HL-60 (cell line): Measurements from ENCODE around the gene CPT1C.

Source experiments
- DNase-seq, 2 experiments: peaks; one replicate each; pipeline ENCODE4 v3.0.0-alpha.2; 2010 to 2020; ENCODE audit warnings: low read depth in 1 of 2, low spot score in 1 of 2
- H3K27ac ChIP-seq: fragments of 250-450 bp; sonication (Bioruptor Pico); replicated peaks from 2 replicates; pipeline ENCODE4 v1.5.1; 2020; ENCODE audit warnings: mild to moderate bottlenecking, moderate library complexity
- H3K27me3 ChIP-seq: fragments of 250-450 bp; sonication (Bioruptor Pico); 2 replicates; pipeline ENCODE4 v1.5.1; 2021; ENCODE audit warnings: mild to moderate bottlenecking, moderate library complexity; ENCODE audit not compliant: insufficient read depth, poor library complexity, severe bottlenecking
- H3K4me3 ChIP-seq: replicated peaks from 2 replicates; pipeline ENCODE4 v1.5.1; 2011; ENCODE audit warnings: mild to moderate bottlenecking, control low read depth, low read length; ENCODE audit not compliant: insufficient read depth
- CTCF ChIP-seq: IDR thresholded peaks from one replicate; pipeline ENCODE4 v1.5.1; 2011; ENCODE audit warnings: low read length, control low read depth, inconsistent platforms; ENCODE audit not compliant: insufficient read depth
- GABPA ChIP-seq: IDR thresholded peaks from 2 replicates; pipeline ENCODE4 v1.6.1; 2012; ENCODE audit warnings: low read depth
- POLR2AphosphoS5 ChIP-seq: IDR thresholded peaks from 2 replicates; pipeline ENCODE4 v1.6.1; 2012; ENCODE audit warnings: low read depth
- REST ChIP-seq: IDR thresholded peaks from 2 replicates; pipeline ENCODE4 v1.6.1; 2012; ENCODE audit warnings: low read depth; ENCODE audit not compliant: insufficient replicate concordance
- SPI1 ChIP-seq: IDR thresholded peaks from 2 replicates; pipeline ENCODE4 v1.6.1; 2012; ENCODE audit warnings: low read depth, mild to moderate bottlenecking, borderline replicate concordance

Gene CPT1C

DNA sequence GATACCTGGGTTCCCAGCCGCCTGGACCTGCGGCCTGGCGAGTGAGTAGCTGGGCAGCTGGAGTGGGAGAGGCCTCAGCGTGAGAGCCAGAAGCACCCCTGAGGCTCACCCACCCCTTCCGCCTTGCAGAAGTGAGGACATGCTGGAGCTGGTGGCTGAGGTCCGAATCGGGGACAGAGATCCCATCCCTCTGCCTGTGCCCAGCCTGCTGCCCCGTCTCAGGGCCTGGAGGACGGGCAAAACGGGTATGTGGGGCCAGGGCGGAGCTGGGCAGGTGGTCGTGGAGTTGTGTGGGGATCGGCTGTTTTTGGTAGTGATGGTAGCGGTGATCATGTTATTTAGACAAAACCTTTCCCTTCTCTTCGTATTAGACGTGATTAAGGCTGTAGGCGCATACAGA, 44.3 kb upstream of the CPT1C start:
- H3K27me3 ChIP-seq: no peaks in the 10 kb centered on the region
- H3K27ac ChIP-seq: no peak overlapping the region
- DNase-seq: no peak
- TF ChIP-seq CTCF (no peak), REST (no peak), SPI1 (no peak), GABPA (no peak), POLR2AphosphoS5 (no peak)
- H3K4me3 ChIP-seq: no peak overlapping the region

DNA sequence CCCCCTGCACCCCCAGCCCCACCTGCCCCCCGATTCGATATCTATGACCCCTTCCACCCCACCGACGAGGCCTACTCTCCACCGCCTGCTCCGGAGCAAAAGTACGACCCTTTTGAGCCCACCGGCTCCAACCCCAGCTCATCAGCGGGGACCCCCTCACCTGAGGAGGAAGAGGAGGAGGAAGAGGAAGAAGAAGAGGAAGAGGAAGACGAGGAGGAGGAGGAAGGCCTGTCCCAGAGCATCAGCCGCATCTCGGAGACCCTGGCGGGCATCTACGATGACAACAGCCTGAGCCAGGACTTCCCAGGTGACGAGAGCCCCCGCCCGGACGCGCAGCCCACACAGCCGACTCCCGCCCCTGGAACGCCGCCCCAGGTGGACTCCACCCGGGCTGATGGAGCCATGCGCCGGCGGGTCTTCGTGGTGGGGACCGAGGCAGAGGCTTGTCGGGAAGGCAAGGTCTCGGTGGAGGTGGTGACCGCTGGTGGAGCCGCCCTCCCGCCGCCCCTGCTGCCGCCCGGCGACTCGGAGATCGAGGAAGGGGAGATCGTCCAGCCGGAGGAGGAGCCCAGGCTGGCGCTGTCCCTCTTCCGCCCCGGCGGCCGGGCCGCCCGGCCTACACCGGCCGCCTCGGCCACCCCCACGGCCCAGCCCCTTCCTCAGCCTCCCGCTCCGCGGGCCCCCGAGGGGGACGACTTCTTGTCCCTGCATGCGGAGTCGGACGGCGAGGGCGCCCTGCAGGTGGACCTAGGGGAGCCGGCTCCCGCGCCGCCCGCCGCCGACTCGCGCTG, 39.7 kb upstream of the CPT1C start:
- no peak overlapping the region for H3K27ac ChIP-seq
- no peak overlapping the region for H3K4me3 ChIP-seq
- H3K27me3 ChIP-seq: no peaks in the 10 kb centered on the region
- DNase-seq: no peak
- TF ChIP-seq GABPA (no peak), CTCF (no peak), POLR2AphosphoS5 (no peak), SPI1 (no peak), REST (no peak)

GRCh38 chr19:49651820-49652550, 38.9 kb upstream of the CPT1C start:
- Histone ChIP-seq H3K27me3 (no peaks in the 10 kb centered on the region), H3K4me3 (no peak overlapping the region), H3K27ac (no peak overlapping the region)
- TF ChIP-seq POLR2AphosphoS5: no peak
- TF ChIP-seq CTCF: no peak
- TF ChIP-seq SPI1: no peak
- TF ChIP-seq GABPA: no peak
- no peak for TF ChIP-seq REST
- DNase-seq: no peak
